Activated naive CD4-positive, alpha-beta T cell treated with anti-CD3 and anti-CD28 coated beads, Interleukin-2, amount 50 U/mL, for 24 hours (primary cell): ENCODE data around the gene SCN5A.

Experiments
- H3K27ac Mint-ChIP-seq: one replicate; pipeline ENCODE4 v1.8.0; 2021; ENCODE audit warnings: mild to moderate bottlenecking, mixed read lengths
- H3K27me3 Mint-ChIP-seq: one replicate; pipeline ENCODE4 v1.8.0; 2021; ENCODE audit warnings: mixed read lengths
- H3K36me3 Mint-ChIP-seq: one replicate; pipeline ENCODE4 v1.8.0; 2021; ENCODE audit warnings: mixed read lengths
- H3K4me1 Mint-ChIP-seq: one replicate; pipeline ENCODE4 v1.8.0; 2021; ENCODE audit warnings: mixed read lengths
- H3K4me3 Mint-ChIP-seq: one replicate; pipeline ENCODE4 v1.8.0; 2021; ENCODE audit warnings: mild to moderate bottlenecking, mixed read lengths
- H3K9me3 Mint-ChIP-seq: one replicate; pipeline ENCODE4 v1.8.0; 2021; ENCODE audit warnings: mixed read lengths

The SCN5A gene

GRCh38 chr3:38617137-38617536 is 32.4 kb downstream of the SCN5A start:
- Mint-ChIP-seq H3K4me3 (no peak overlapping the region), H3K27me3 (no peaks in the 10 kb centered on the region), H3K9me3 (no peaks in the 10 kb centered on the region), H3K4me1 (no peaks in the 10 kb centered on the region), H3K27ac (no peak overlapping the region), H3K36me3 (no peaks in the 10 kb centered on the region)

- no peaks in the 10 kb centered on the region for H3K27me3 Mint-ChIP-seq
- H3K4me3 Mint-ChIP-seq = no peak overlapping the region
- no peaks in the 10 kb centered on the region for H3K4me1 Mint-ChIP-seq
- no peak overlapping the region for H3K27ac Mint-ChIP-seq
- no peaks in the 10 kb centered on the region for H3K9me3 Mint-ChIP-seq
- no peaks in the 10 kb centered on the region for H3K36me3 Mint-ChIP-seq
Observed at GRCh38 chr3:38616658-38617057, 32.8 kb downstream of the SCN5A start.

- H3K4me3 Mint-ChIP-seq = no peak overlapping the region
- H3K27ac Mint-ChIP-seq = no peak overlapping the region
- H3K9me3 Mint-ChIP-seq = no peaks in the 10 kb centered on the region
Observed at GRCh38 chr3:38616111-38616510, 33.4 kb downstream of the SCN5A start.

GRCh38 chr3:38614651-38615352 is 34.7 kb downstream of the SCN5A start:
- H3K4me3 Mint-ChIP-seq = no peak overlapping the region

More at GRCh38 chr3:38616111-38616510, 33.4 kb downstream of the SCN5A start:
- Mint-ChIP-seq H3K27me3 (no peaks in the 10 kb centered on the region), H3K4me1 (no peaks in the 10 kb centered on the region), H3K36me3 (no peaks in the 10 kb centered on the region)

GRCh38 chr3:38614091-38614490 is 35.4 kb downstream of the SCN5A start:
- no peaks in the 10 kb centered on the region for H3K27me3 Mint-ChIP-seq
- no peak overlapping the region for H3K27ac Mint-ChIP-seq
- no peaks in the 10 kb centered on the region for H3K4me1 Mint-ChIP-seq
- H3K36me3 Mint-ChIP-seq = no peaks in the 10 kb centered on the region
- no peaks in the 10 kb centered on the region for H3K9me3 Mint-ChIP-seq
- H3K4me3 Mint-ChIP-seq = no peak overlapping the region

More at GRCh38 chr3:38614651-38615352, 34.7 kb downstream of the SCN5A start:
- Mint-ChIP-seq H3K27me3 (no peaks in the 10 kb centered on the region), H3K36me3 (no peaks in the 10 kb centered on the region), H3K27ac (no peak overlapping the region), H3K9me3 (no peaks in the 10 kb centered on the region), H3K4me1 (no peaks in the 10 kb centered on the region)

GRCh38 chr3:38613426-38613825 is 36.1 kb downstream of the SCN5A start:
- Mint-ChIP-seq H3K27me3 (no peaks in the 10 kb centered on the region), H3K4me3 (no peak overlapping the region), H3K4me1 (no peaks in the 10 kb centered on the region), H3K9me3 (no peaks in the 10 kb centered on the region), H3K36me3 (no peaks in the 10 kb centered on the region), H3K27ac (no peak overlapping the region)

- no peaks in the 10 kb centered on the region for H3K36me3 Mint-ChIP-seq
- no peaks in the 10 kb centered on the region for H3K27me3 Mint-ChIP-seq
- H3K4me1 Mint-ChIP-seq = no peaks in the 10 kb centered on the region
- no peak overlapping the region for H3K27ac Mint-ChIP-seq
- no peak overlapping the region for H3K4me3 Mint-ChIP-seq
- H3K9me3 Mint-ChIP-seq = no peaks in the 10 kb centered on the region
Observed at GRCh38 chr3:38611866-38612265, 37.6 kb downstream of the SCN5A start.

GRCh38 chr3:38610934-38611333 is 38.6 kb downstream of the SCN5A start:
- H3K27me3 Mint-ChIP-seq = no peaks in the 10 kb centered on the region
- no peak overlapping the region for H3K4me3 Mint-ChIP-seq
- no peaks in the 10 kb centered on the region for H3K9me3 Mint-ChIP-seq
- H3K27ac Mint-ChIP-seq = no peak overlapping the region
- no peaks in the 10 kb centered on the region for H3K36me3 Mint-ChIP-seq
- no peaks in the 10 kb centered on the region for H3K4me1 Mint-ChIP-seq

- no peaks in the 10 kb centered on the region for H3K4me1 Mint-ChIP-seq
- no peaks in the 10 kb centered on the region for H3K27me3 Mint-ChIP-seq
- no peaks in the 10 kb centered on the region for H3K36me3 Mint-ChIP-seq
- no peaks in the 10 kb centered on the region for H3K9me3 Mint-ChIP-seq
- H3K27ac Mint-ChIP-seq = no peak overlapping the region
- no peak overlapping the region for H3K4me3 Mint-ChIP-seq
Observed at GRCh38 chr3:38610436-38610835, 39.1 kb downstream of the SCN5A start.

GRCh38 chr3:38609386-38610111 is 39.9 kb downstream of the SCN5A start:
- H3K4me3 Mint-ChIP-seq = no peak overlapping the region
- H3K4me1 Mint-ChIP-seq = no peaks in the 10 kb centered on the region
- no peaks in the 10 kb centered on the region for H3K27me3 Mint-ChIP-seq
- H3K27ac Mint-ChIP-seq = no peak overlapping the region
- H3K36me3 Mint-ChIP-seq = no peaks in the 10 kb centered on the region
- H3K9me3 Mint-ChIP-seq = no peaks in the 10 kb centered on the region

- Mint-ChIP-seq H3K4me3 (no peak overlapping the region), H3K27ac (no peak overlapping the region), H3K4me1 (no peaks in the 10 kb centered on the region), H3K27me3 (no peaks in the 10 kb centered on the region), H3K9me3 (no peaks in the 10 kb centered on the region), H3K36me3 (no peaks in the 10 kb centered on the region)
Observed at GRCh38 chr3:38608961-38609360, 40.5 kb downstream of the SCN5A start.

GRCh38 chr3:38608086-38608775 is 41.3 kb downstream of the SCN5A start:
- Mint-ChIP-seq H3K36me3 (no peaks in the 10 kb centered on the region), H3K9me3 (no peaks in the 10 kb centered on the region), H3K4me1 (no peaks in the 10 kb centered on the region), H3K27me3 (no peaks in the 10 kb centered on the region), H3K4me3 (no peak overlapping the region), H3K27ac (no peak overlapping the region)

GRCh38 chr3:38606561-38606960 is 42.9 kb downstream of the SCN5A start:
- no peak overlapping the region for H3K4me3 Mint-ChIP-seq
- H3K27ac Mint-ChIP-seq = no peak overlapping the region
- H3K9me3 Mint-ChIP-seq = no peaks in the 10 kb centered on the region
- no peaks in the 10 kb centered on the region for H3K27me3 Mint-ChIP-seq
- no peaks in the 10 kb centered on the region for H3K4me1 Mint-ChIP-seq
- H3K36me3 Mint-ChIP-seq = no peaks in the 10 kb centered on the region

GRCh38 chr3:38605981-38606380 is 43.5 kb downstream of the SCN5A start:
- no peak overlapping the region for H3K27ac Mint-ChIP-seq
- H3K27me3 Mint-ChIP-seq = no peaks in the 10 kb centered on the region
- H3K36me3 Mint-ChIP-seq = no peaks in the 10 kb centered on the region
- H3K9me3 Mint-ChIP-seq = no peaks in the 10 kb centered on the region
- no peaks in the 10 kb centered on the region for H3K4me1 Mint-ChIP-seq
- H3K4me3 Mint-ChIP-seq = no peak overlapping the region

- Mint-ChIP-seq H3K27me3 (no peaks in the 10 kb centered on the region), H3K27ac (no peak overlapping the region), H3K4me1 (no peaks in the 10 kb centered on the region), H3K36me3 (no peaks in the 10 kb centered on the region), H3K9me3 (no peaks in the 10 kb centered on the region), H3K4me3 (no peak overlapping the region)
Observed at GRCh38 chr3:38604246-38604645, 45.2 kb downstream of the SCN5A start.

GRCh38 chr3:38603731-38604131 is 45.8 kb downstream of the SCN5A start:
- Mint-ChIP-seq H3K27ac (no peak overlapping the region), H3K27me3 (peaks cover 1% of the 10 kb centered on the region), H3K4me3 (no peak overlapping the region), H3K36me3 (no peaks in the 10 kb centered on the region), H3K9me3 (no peaks in the 10 kb centered on the region), H3K4me1 (no peaks in the 10 kb centered on the region)
